GM18508 (cell line): ENCODE results near the gene STAT4.

Source experiments
- ATAC-seq: cut with Tn5 transposase; IDR thresholded peaks from one replicate; pipeline ENCODE4 v1.9.1; 2021; ENCODE audit warnings: moderate number of reproducible peaks; ENCODE audit not compliant: insufficient read depth, unreplicated experiment

Gene STAT4

DNA sequence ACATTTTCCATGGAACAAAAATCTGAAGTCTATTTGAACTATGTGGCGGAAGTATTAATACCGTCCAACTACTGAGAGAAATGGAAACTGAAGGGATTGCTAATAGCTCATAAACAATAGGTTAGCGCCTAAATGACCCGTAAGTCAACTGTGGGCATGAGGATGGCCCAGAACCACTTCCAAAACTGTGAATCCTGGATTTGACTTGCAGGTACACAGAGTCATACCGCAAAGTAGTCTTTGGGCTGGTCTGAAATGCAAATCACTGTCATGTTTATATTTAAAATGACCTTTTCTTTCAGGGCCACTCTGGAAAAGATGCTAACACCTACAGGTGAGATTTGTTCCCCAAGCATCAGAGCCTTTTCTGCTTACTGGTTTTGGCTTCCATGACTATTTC is 50.6 kb downstream of the STAT4 start:
- no peak for ATAC-seq

DNA sequence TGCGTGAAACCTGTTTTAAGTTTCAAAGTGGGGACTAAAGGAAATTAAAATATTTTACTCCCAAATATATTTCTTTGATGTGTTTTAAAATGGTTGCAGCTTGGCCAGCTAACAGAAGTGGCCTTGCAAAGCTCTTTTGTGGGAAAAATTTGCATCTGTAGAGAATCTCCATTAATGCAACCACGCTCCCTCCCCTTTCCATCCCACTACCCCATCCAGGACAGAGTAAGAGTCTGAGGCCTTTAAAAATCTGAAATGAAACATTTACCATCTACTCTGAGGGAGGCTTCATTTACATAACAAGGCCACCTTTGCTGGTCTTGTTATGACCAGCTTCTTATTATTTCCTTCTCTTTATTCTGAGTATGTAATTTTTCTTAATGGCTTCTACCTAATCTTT is 63.5 kb downstream of the STAT4 start:
- ATAC-seq = no peak

GRCh38 chr2:191086706-191087105 is 64.1 kb downstream of the STAT4 start:
- no peak for ATAC-seq

GRCh38 chr2:191083540-191083939 is 67.3 kb downstream of the STAT4 start:
- no peak for ATAC-seq

DNA sequence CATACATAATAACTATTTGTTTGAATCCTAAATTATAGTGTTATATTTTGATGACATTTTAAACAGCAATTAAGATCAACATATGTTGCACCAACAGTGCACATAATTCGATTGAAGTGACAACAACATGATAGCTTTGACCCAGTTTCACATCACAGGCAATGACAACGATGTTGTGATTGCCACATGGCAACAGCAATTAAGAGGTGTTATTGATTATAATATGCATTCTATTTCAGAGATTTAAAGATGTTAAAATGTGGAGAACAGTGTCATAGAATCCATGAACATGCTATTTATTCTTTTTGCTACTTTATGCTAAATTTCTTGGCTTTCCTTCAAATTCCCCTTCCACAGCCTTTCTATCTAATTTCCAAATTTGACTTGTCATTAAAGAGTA is 68.5 kb downstream of the STAT4 start:
- no peak for ATAC-seq

GRCh38 chr2:191081411-191082155 is 69.2 kb downstream of the STAT4 start:
- no peak for ATAC-seq

- no peak for ATAC-seq
Measured at GRCh38 chr2:191078165-191078867, 72.5 kb downstream of the STAT4 start.

DNA sequence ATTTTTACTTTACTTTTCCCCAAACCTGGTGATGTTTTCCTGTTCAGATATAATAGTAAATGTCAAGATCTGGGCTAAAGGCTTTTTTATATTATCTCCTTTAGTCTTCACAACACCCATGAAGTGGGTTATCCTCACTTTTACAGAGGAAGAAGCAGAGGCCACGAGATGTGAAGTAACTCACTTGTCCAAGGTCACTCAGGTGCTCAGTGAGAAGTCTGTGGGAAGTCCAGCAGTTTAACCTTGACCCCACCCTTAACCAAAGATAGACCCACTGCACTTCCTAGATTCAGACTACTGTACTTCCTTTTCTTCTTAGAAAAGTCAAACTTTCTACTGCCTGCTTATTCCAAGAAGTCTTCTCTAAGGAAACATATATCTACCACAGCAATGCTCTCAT is 80.5 kb downstream of the STAT4 start:
- no peak for ATAC-seq

GRCh38 chr2:191069606-191070005 is 81.2 kb downstream of the STAT4 start:
- ATAC-seq = no peak

DNA sequence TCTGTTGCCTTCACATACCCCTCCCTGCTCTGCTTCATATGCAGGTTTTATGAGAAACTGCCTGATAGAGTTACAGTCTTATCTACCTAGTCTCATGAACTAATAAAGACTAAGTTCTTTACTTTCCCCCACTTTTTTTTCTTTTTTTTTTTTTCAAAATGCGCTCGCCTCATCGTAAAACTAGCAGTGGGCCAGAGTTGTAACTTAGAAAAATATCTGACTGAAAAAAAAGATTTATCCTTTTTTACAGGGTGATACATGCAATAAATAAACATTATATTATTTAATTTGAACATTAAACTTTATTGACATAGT is 83.9 kb downstream of the STAT4 start:
- ATAC-seq = no peak

DNA sequence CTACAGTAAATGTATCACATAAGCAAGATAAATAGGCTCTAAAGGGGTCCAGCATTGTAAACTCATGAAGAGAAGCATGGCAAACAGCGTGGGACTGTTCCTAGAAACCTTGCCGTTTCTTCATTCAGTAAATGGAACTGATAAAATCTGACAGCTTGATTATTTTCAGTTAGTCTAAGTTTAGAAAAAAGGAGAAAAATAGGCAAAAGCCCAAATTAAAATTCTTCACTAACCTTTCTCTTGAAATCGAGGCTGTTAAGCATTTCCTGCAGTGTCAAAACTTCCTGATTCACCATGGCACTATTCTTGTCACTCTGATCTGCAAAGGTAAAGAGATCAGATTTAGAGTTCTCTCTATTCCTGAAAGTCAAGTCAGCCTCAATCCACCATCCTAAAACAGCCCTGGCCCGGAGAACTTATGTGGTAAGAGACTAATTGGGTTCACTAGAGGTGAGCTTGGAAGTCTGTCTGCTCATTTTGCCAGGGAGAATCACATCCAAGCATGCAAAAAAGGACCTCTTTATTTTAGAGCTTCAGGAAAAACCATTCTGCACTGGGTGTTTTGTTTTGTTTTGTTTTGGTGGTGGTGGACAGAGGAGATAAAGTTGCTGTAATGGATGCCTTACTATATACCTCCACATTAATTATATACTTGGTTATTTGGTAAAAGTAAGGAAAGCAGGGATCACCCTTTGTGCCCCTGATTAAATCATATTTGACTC is 84.4 kb downstream of the STAT4 start:
- no peak for ATAC-seq

DNA sequence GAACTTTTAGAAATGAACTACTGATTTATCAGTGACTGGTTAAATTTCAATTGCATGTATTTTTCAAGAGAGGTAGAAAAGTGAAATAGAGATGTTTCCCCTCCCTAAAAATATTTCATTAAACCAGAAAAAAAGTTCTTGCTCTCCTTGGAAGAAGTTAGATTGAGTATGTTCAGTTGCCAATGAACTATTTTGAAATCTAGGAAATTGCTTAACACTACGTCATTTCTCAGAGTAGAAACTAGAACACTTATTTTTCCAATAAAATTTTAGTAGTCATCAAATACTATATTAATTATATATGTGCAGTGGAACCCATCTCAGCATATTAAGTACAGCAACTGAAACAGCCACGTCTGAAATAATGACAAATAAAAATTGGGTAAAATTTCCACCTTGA is 85.0 kb downstream of the STAT4 start:
- ATAC-seq = no peak

GRCh38 chr2:191064590-191064989 is 86.2 kb downstream of the STAT4 start:
- no peak for ATAC-seq

GRCh38 chr2:191063584-191063983 is 87.2 kb downstream of the STAT4 start:
- ATAC-seq = no peak

DNA sequence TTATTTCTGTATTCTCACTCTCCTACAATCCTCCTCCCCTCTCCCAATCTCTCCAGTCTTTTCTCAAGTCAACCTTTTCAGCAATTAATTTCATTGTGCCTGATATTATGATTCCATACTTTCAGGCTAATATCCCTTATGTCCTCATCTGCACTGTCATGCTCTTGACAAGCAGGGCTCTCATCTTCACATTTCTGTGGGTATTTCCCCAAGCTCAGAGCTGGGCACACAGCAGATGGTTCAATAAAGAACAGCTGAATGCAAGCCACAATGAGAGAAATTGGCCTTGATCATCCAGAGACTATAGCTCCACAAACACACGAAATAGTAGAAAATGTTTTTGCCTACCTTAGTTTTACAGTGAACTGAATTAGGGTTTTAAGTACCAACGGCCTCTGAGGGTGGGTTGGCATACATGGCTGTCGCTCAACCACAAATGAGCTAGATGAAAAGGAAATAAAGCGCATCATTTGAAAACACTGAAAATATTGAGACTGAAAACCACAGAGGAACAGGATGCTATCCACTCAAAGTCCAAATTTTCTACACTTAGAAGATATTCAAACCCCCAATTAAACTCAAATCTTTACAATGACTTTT is 89.3 kb downstream of the STAT4 start:
- no peak for ATAC-seq

- ATAC-seq = no peak
Measured at GRCh38 chr2:191059308-191059707, 91.5 kb downstream of the STAT4 start.

GRCh38 chr2:191056228-191056627 is 94.6 kb downstream of the STAT4 start:
- no peak for ATAC-seq

GRCh38 chr2:191053256-191053655 is 97.5 kb downstream of the STAT4 start:
- no peak for ATAC-seq

DNA sequence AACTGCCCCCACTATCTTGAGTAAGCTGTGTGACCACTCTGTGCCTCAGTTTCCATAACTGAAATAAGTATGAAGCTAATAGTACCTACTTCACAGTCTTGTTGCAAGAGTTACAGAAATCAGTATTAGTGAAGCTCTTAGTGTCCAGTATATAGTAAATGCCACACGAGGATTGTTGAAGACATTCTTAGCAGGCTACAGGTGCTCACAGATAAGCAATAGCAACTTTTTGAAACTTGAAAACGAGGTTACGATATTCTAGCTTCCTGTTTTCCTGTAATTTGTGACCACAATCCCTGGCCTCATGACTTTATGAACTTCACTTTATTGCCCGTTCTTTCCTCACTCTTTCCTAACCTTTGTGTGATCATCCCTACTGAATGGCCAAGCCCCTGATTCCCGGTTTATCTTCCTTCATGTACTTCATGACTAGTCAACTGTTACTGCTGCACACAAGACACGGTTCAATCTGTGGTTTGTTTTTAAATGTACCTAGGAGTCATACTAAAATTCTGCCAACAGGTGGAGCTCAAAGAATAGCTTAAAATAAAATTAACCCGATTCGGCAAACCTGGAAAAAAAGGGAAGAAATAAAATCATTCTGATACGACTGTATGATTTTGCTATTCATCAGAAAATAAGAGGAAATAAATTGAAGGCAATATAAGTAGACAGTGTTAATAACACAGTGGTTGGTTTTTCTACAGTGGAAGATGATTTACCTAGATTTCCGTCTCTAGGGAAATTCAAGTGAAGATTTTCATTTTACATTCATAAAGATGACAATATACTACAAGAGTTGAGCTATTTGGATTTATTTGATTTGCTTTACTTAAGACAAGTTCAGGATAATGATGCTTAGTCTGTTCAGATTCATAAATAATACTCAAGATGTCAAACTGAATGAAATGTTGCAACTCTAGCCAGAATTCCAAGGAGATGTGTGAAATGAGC is 98.7 kb downstream of the STAT4 start:
- no peak for ATAC-seq

GRCh38 chr2:191051177-191051576 is 99.6 kb downstream of the STAT4 start:
- ATAC-seq = no peak
